Measurements from ENCODE around the gene TRIM65. TPM values are rescaled to one million over a fixed set of nuclear protein-coding genes. Genes with fewer than 3 reads are reported as not detected.
A peak's percentile ranks its signal among the peaks of the same experiment; 100 is the strongest.

The TRIM65 gene
- total and polyA plus RNA-seq, 2 of the 13 experiments (the other 11 are each of a cell fraction or from before 2014, with no cell fraction given) = 10.3 to 22.4 TPM

GRCh38 chr17:75846692-75847613, 49.8 kb downstream of the TRIM65 start (continued):
- TF ChIP-seq, protein P1, sequence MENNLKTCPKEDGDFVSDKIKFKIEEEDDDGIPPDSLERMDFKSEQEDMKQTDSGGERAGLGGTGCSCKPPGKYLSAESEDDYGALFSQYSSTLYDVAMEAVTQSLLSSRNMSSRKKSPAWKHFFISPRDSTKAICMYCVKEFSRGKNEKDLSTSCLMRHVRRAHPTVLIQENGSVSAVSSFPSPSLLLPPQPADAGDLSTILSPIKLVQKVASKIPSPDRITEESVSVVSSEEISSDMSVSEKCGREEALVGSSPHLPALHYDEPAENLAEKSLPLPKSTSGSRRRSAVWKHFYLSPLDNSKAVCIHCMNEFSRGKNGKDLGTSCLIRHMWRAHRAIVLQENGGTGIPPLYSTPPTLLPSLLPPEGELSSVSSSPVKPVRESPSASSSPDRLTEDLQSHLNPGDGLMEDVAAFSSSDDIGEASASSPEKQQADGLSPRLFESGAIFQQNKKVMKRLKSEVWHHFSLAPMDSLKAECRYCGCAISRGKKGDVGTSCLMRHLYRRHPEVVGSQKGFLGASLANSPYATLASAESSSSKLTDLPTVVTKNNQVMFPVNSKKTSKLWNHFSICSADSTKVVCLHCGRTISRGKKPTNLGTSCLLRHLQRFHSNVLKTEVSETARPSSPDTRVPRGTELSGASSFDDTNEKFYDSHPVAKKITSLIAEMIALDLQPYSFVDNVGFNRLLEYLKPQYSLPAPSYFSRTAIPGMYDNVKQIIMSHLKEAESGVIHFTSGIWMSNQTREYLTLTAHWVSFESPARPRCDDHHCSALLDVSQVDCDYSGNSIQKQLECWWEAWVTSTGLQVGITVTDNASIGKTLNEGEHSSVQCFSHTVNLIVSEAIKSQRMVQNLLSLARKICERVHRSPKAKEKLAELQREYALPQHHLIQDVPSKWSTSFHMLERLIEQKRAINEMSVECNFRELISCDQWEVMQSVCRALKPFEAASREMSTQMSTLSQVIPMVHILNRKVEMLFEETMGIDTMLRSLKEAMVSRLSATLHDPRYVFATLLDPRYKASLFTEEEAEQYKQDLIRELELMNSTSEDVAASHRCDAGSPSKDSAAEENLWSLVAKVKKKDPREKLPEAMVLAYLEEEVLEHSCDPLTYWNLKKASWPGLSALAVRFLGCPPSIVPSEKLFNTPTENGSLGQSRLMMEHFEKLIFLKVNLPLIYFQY (CRISPR knock-in tag; IDR thresholded peaks at IDR 0.05; ENCODE audit: borderline replicate concordance) = no peak
- TF ChIP-seq NCOA1 (CRISPR knock-in tag; IDR thresholded peaks at IDR 0.05) (peak; percentile 97), NFATC3 (CRISPR knock-in tag; IDR thresholded peaks at IDR 0.05) (no peak; the same call in 1 of the 2 replicates), ZNF235 (CRISPR knock-in tag; IDR thresholded peaks at IDR 0.05; ENCODE audit: borderline replicate concordance) (peak; percentile 53; the same call in 1 of the 2 replicates), MAFF (IDR thresholded peaks at IDR 0.05; ENCODE audit: low read depth, low read length) (no peak), ZNF337 (CRISPR knock-in tag; IDR thresholded peaks at IDR 0.05; ENCODE audit: borderline replicate concordance, low read depth) (no peak), ZNF460 (CRISPR knock-in tag; IDR thresholded peaks at IDR 0.05; ENCODE audit: borderline replicate concordance) (peak; percentile 24; the same call in 1 of the 2 replicates), ZNF292 (CRISPR knock-in tag; IDR thresholded peaks at IDR 0.05; ENCODE audit: borderline replicate concordance, low read depth) (peak; percentile 95), SSRP1 (CRISPR knock-in tag; IDR thresholded peaks at IDR 0.05) (peak; percentile 73; the same call in 1 of the 2 replicates), ZFP36 (IDR thresholded peaks at IDR 0.05; ENCODE audit: borderline replicate concordance, low read depth, low read length, partially characterized antibody) (no peak), ZNF335 (CRISPR knock-in tag; IDR thresholded peaks at IDR 0.05) (0 out of 2 replicates have a peak, but pooled peaks have one; percentile 30), XBP1 (CRISPR knock-in tag; IDR thresholded peaks at IDR 0.05) (no peak), HOXA9 (CRISPR knock-in tag; IDR thresholded peaks at IDR 0.05; ENCODE audit: borderline replicate concordance) (0 out of 2 replicates have a peak, but pooled peaks have one; percentile 75)
- TF ChIP-seq, protein P2, sequence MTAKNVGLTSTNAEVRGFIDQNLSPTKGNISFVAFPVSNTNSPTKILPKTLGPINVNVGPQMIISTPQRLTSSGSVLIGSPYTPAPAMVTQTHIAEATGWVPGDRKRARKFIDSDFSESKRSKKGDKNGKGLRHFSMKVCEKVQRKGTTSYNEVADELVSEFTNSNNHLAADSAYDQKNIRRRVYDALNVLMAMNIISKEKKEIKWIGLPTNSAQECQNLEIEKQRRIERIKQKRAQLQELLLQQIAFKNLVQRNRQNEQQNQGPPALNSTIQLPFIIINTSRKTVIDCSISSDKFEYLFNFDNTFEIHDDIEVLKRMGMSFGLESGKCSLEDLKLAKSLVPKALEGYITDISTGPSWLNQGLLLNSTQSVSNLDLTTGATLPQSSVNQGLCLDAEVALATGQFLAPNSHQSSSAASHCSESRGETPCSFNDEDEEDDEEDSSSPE (CRISPR knock-in tag; IDR thresholded peaks at IDR 0.05) = no peak
- TF ChIP-seq, protein P3, sequence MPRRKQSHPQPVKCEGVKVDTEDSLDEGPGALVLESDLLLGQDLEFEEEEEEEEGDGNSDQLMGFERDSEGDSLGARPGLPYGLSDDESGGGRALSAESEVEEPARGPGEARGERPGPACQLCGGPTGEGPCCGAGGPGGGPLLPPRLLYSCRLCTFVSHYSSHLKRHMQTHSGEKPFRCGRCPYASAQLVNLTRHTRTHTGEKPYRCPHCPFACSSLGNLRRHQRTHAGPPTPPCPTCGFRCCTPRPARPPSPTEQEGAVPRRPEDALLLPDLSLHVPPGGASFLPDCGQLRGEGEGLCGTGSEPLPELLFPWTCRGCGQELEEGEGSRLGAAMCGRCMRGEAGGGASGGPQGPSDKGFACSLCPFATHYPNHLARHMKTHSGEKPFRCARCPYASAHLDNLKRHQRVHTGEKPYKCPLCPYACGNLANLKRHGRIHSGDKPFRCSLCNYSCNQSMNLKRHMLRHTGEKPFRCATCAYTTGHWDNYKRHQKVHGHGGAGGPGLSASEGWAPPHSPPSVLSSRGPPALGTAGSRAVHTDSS (CRISPR knock-in tag; conservative IDR thresholded peaks at IDR 0.05) = no peak
- TF ChIP-seq, protein P4, sequence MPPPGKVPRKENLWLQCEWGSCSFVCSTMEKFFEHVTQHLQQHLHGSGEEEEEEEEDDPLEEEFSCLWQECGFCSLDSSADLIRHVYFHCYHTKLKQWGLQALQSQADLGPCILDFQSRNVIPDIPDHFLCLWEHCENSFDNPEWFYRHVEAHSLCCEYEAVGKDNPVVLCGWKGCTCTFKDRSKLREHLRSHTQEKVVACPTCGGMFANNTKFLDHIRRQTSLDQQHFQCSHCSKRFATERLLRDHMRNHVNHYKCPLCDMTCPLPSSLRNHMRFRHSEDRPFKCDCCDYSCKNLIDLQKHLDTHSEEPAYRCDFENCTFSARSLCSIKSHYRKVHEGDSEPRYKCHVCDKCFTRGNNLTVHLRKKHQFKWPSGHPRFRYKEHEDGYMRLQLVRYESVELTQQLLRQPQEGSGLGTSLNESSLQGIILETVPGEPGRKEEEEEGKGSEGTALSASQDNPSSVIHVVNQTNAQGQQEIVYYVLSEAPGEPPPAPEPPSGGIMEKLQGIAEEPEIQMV (CRISPR knock-in tag; IDR thresholded peaks at IDR 0.05; ENCODE audit: low read depth) = peak; percentile 75; the same call in 1 of the 2 replicates

Measured in HepG2 (cell line).